Astrocyte of the spinal cord (primary cell): Measurements from ENCODE around the gene UBFD1.

Source experiments
- DNase-seq: peaks from one replicate; pipeline ENCODE4 v3.0.0; 2011; ENCODE audit warnings: low read depth, low spot score
- H3K4me3 ChIP-seq: 2 replicates; pipeline ENCODE4 v1.5.1; 2011; ENCODE audit warnings: low read depth, mild to moderate bottlenecking, low read length, moderate library complexity
- CTCF ChIP-seq: IDR thresholded peaks from 2 replicates; pipeline ENCODE4 v1.5.1; 2012; ENCODE audit warnings: low read depth, mild to moderate bottlenecking, low read length, inconsistent platforms
- in situ Hi-C: cut with HindIII; loops from 2 replicates; pipeline ENCODE4 v1.10.0; 2017; ENCODE audit warnings: low sequenced_read_pairs

Gene UBFD1

GRCh38 chr16:23511731-23512130 lies 45.8 kb upstream of the UBFD1 start:
- DNase-seq, result no peak
- TF ChIP-seq CTCF, result no peak
- H3K4me3 ChIP-seq, result no peak overlapping the region
- in situ Hi-C loops, result no loop called here

- DNase-seq, result no peak
- no peak overlapping the region for H3K4me3 ChIP-seq
- in situ Hi-C loops, result no loop called here
- no peak for TF ChIP-seq CTCF
These were observed 45.3 kb upstream of the UBFD1 start for GRCh38 chr16:23512168-23512695.

- no peak overlapping the region for H3K4me3 ChIP-seq
- in situ Hi-C loops, result no loop called here
- no peak for DNase-seq
- no peak for TF ChIP-seq CTCF
These were observed 43.0 kb upstream of the UBFD1 start for GRCh38 chr16:23514381-23515152.

- no peak for DNase-seq
- no peak for TF ChIP-seq CTCF
- in situ Hi-C loops, result no loop called here
- no peak overlapping the region for H3K4me3 ChIP-seq
These were observed 41.6 kb upstream of the UBFD1 start for GRCh38 chr16:23515881-23516280.

GRCh38 chr16:23516366-23517137 lies 41.0 kb upstream of the UBFD1 start:
- no peak for DNase-seq
- H3K4me3 ChIP-seq, result no peak overlapping the region
- in situ Hi-C loops, result no loop called here
- no peak for TF ChIP-seq CTCF

- TF ChIP-seq CTCF, result no peak
- in situ Hi-C loops, result no loop called here
- H3K4me3 ChIP-seq, result no peak overlapping the region
- DNase-seq, result peak; percentile 6
These were observed 39.1 kb upstream of the UBFD1 start for GRCh38 chr16:23518435-23518891.
